Naive thymus-derived CD4-positive, alpha-beta T cell (primary cell): ENCODE measurements around the gene SLC6A16. TPM values are rescaled to one million over a fixed set of nuclear protein-coding genes. Genes with fewer than 3 reads are reported as not detected.

Experiments
- ATAC-seq: fragments of 150-1000 bp; cut with Tn5 transposase; 2 replicates; pipeline ENCODE4 v1.10.0; 2021; ENCODE audit warnings: mild to moderate bottlenecking, moderate library complexity
- CTCF ChIA-PET: fragments of 350-600 bp; sonication (Branson Sonifier 250); formaldehyde crosslinking; loops from one replicate; lab custom pipeline; 2021; ENCODE audit warnings: antibody characterized with exemption; lab: Charles Lee
- POLR2A ChIA-PET: fragments of 350-600 bp; sonication (Branson Sonifier 250); formaldehyde crosslinking; loops from one replicate; lab custom pipeline; 2021; ENCODE audit warnings: antibody characterized with exemption, inconsistent platforms; lab: Charles Lee
- DNase-seq, 9 donors: peaks; one replicate each; pipeline versions ENCODE4 v3.0.0 to v3.0.0-alpha.2; 2020 to 2022; ENCODE audit warnings: mixed read lengths in 1 of 9
- H3K27ac ChIP-seq: one replicate; pipeline ENCODE4 v1.7.0; 2013; ENCODE audit warnings: mild to moderate bottlenecking, low read depth, low read length, moderate library complexity
- H3K27me3 ChIP-seq, 2 donors: one replicate each; pipeline ENCODE4 v1.7.0; 2013; ENCODE audit warnings: low read length in 2 of 2, mild to moderate bottlenecking in 2 of 2, moderate library complexity in 2 of 2; ENCODE audit not compliant: control insufficient read depth in 2 of 2, insufficient read depth in 2 of 2
- H3K36me3 ChIP-seq, 3 experiments: 1 replicate in 2 of 3; 2 replicates in 1 of 3; pipeline ENCODE4 v1.7.0; 2013; ENCODE audit warnings: low read length in 3 of 3, mild to moderate bottlenecking in 3 of 3, moderate library complexity in 1 of 3; ENCODE audit not compliant: insufficient read depth in 3 of 3, control insufficient read depth in 2 of 3
- H3K4me1 ChIP-seq, 2 donors: one replicate each; pipeline ENCODE4 v1.7.0; 2013; ENCODE audit warnings: low read length in 2 of 2, mild to moderate bottlenecking in 2 of 2, moderate library complexity in 1 of 2; ENCODE audit not compliant: control insufficient read depth in 2 of 2, insufficient read depth in 2 of 2
- H3K4me3 ChIP-seq: 2 replicates; pipeline ENCODE4 v1.7.0; 2013; ENCODE audit warnings: mild to moderate bottlenecking, low read length
- H3K9me3 ChIP-seq, 3 experiments: 1 replicate in 2 of 3; 2 replicates in 1 of 3; pipeline ENCODE4 v1.7.0; 2013; ENCODE audit warnings: low read length in 3 of 3; ENCODE audit not compliant: control insufficient read depth in 2 of 3
- H3K27ac Mint-ChIP-seq, 9 donors: one replicate each; pipeline ENCODE4 v1.8.0; 2020 to 2022; ENCODE audit warnings: mixed read lengths in 9 of 9, mild to moderate bottlenecking in 8 of 9, moderate library complexity in 5 of 9, inconsistent platforms in 2 of 9
- H3K27me3 Mint-ChIP-seq, 5 donors: one replicate each; pipeline ENCODE4 v1.8.0; 2021 to 2022; ENCODE audit warnings: mixed read lengths in 5 of 5, mild to moderate bottlenecking in 1 of 5
- H3K36me3 Mint-ChIP-seq, 5 donors: one replicate each; pipeline ENCODE4 v1.8.0; 2020 to 2022; ENCODE audit warnings: mixed read lengths in 5 of 5, mild to moderate bottlenecking in 3 of 5, inconsistent platforms in 1 of 5
- H3K4me1 Mint-ChIP-seq, 7 donors: one replicate each; pipeline ENCODE4 v1.8.0; 2020 to 2022; ENCODE audit warnings: mixed read lengths in 7 of 7, mild to moderate bottlenecking in 3 of 7, inconsistent platforms in 1 of 7
- H3K4me3 Mint-ChIP-seq, 10 donors: one replicate each; pipeline ENCODE4 v1.8.0; 2020 to 2022; ENCODE audit warnings: mild to moderate bottlenecking in 10 of 10, mixed read lengths in 10 of 10, moderate library complexity in 6 of 10, inconsistent platforms in 2 of 10
- H3K9me3 Mint-ChIP-seq, 11 donors: one replicate each; pipeline ENCODE4 v1.8.0; 2020 to 2022; ENCODE audit warnings: mixed read lengths in 11 of 11, mild to moderate bottlenecking in 4 of 11, inconsistent platforms in 1 of 11, moderate library complexity in 1 of 11
- intact Hi-C, 2 donors: fragments of 100-400 bp; cut with micrococcal nuclease; formaldehyde crosslinking; loops; one replicate each; pipeline ENCODE4 v1.15.1; 2023
- polyA plus RNA-seq, 2 donors: library from polyadenylated mRNA; unstranded; fragments of 300-500 nt; fragmentation: Illumina TruSeq; gene quantifications; one replicate each; pipeline ENCODE4 v1.2.3, GENCODE V29; 2021
- total RNA-seq, 6 experiments: library from RNA in 5 of 6; stranded (reverse) in 5 of 6; gene quantifications; 1 replicate in 5 of 6; 2 replicates in 1 of 6; pipeline ENCODE4 v1.2.3 and lab custom pipeline; 2021 to 2026

SLC6A16 gene
- total and polyA plus RNA-seq, 7 experiments from 2014 or later = 1.6 to 6.1 (median 4.1) TPM

GRCh38 chr19:49347835-49348234, 22.8 kb upstream of the SLC6A16 start:
- Mint-ChIP-seq H3K4me1 (peaks cover 0 to 20% (median 2%) of the 10 kb centered on the region in 7 donors), H3K27me3 (peaks cover 0 to 6% (median 0%) of the 10 kb centered on the region in 5 donors), H3K4me3 (no peak overlapping the region), H3K27ac (peak overlapping the region in 1 of 9 donors; percentile 46), H3K36me3 (peaks cover 0 to 10% (median 2%) of the 10 kb centered on the region in 5 donors), H3K9me3 (peaks cover 0 to 3% (median 0%) of the 10 kb centered on the region in 11 donors)
- H3K4me1 ChIP-seq = no peaks in the 10 kb centered on the region
- no peaks in the 10 kb centered on the region for H3K9me3 ChIP-seq
- DNase-seq = no peak
- H3K27ac ChIP-seq = no peak overlapping the region
- H3K27me3 ChIP-seq = no peaks in the 10 kb centered on the region
- intact Hi-C loops = no loop called here
- H3K4me3 ChIP-seq = no peak overlapping the region
- ATAC-seq = peak; percentile 46
- H3K36me3 ChIP-seq = no peaks in the 10 kb centered on the region
- CTCF ChIA-PET = interaction anchor here (0.6 to 0.9 kb wide), 2 partner anchors 17 to 34 kb away, joined by 3 read pairs; no protein-coding TSS in a partner anchor
- POLR2A ChIA-PET = no interaction called here

DNA sequence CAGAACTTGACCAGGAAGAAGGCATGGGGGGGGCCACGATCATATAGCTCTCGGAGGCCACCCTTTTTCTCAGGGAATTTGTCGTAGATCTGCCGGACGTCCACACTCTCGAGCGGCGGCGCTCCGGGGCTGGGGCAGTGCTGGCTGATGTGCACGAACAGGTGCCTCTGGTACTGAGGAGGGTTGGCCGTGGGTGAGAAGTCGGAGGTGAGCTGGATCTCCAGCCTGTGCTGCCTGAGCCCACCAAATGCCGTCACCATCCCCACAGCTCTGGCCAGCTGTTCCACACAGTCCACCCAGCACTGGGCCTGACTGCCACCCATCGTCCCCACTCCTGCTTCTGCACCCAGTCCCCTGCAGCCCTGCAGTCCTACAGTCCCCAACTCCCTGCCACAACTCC, 22.2 kb upstream of the SLC6A16 start:
- Histone ChIP-seq H3K27ac (no peak overlapping the region), H3K4me3 (no peak overlapping the region), H3K4me1 (no peaks in the 10 kb centered on the region), H3K36me3 (no peaks in the 10 kb centered on the region), H3K9me3 (no peaks in the 10 kb centered on the region), H3K27me3 (no peaks in the 10 kb centered on the region)
- ATAC-seq (no peak), DNase-seq (no peak)
- POLR2A ChIA-PET = no interaction called here
- Mint-ChIP-seq H3K27me3 (peaks cover 0 to 4% (median 0%) of the 10 kb centered on the region in 5 donors), H3K36me3 (peaks cover 0 to 11% (median 5%) of the 10 kb centered on the region in 5 donors), H3K4me3 (no peak overlapping the region), H3K4me1 (peaks cover 0 to 23% (median 6%) of the 10 kb centered on the region in 7 donors), H3K27ac (no peak overlapping the region), H3K9me3 (peaks cover 0 to 3% (median 0%) of the 10 kb centered on the region in 11 donors)
- CTCF ChIA-PET = no interaction called here
- intact Hi-C loops = no loop called here

DNA sequence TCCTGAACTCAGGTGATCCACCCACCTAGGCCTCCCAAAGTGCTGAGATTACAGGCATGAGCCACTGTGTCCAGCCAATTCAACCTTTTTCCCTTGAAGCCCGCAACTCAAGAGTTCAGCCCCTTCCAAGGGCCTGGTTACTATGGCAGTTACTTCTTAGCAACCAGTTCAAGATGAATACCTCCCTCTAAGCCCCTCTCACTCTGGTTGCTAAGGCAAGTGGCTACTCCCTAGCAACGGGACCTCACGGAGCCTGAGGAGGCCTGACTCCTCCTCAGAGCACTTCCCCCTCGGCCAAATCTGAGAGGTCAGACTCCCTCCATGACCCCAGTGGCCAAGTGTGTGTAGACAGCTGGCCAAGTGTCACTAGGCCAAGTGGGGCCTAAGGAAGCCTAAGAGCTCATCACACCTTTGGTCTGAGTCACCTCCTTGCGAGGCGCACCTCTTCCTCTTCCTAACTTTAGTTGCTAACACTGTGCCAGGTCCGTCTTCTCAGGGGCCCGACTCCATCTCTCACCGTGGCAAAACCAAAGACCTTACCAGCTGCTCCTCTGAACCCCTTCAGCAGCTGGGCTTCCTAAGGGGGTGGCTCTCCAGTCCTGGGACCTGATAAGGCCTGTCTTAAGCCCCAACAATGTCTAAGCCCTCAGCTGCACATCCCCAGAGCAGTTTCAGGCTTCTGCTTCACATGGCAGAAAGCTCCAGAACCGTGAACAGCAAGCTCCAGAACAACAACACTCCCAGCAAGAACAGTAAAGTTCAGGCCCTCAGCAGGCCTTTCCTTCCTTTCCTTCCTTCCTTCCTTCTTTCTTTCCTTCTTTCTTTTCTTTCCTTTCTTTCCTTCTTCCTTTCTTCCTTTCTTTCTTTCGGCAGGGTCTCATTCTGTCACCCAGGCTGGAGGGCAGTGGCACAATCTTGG, 19.8 kb upstream of the SLC6A16 start:
- H3K27ac ChIP-seq = no peak overlapping the region
- CTCF ChIA-PET = no interaction called here
- DNase-seq = no peak

DNA sequence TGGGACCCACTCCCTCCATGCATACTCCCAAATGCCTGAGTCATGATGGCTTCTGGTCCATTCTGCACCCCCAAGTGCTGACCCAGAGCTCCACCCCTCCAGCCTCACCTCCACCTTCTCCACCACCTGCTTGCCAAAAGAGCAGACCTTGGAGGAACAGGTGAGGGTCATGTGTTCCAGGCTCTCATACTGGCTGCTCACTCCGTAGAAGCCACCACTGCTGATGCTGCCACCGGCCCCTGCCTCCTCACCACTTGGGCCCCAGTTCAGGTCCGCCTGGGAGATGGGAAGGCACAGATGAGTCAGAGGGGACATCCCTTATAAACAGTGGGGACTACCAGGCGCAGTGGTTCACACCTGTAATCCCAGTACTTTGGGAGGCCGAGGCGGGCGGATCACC, 18.1 kb upstream of the SLC6A16 start:
- Histone ChIP-seq H3K9me3 (no peaks in the 10 kb centered on the region), H3K4me1 (peaks cover 3 to 5% of the 10 kb centered on the region in 2 donors), H3K27ac (no peak overlapping the region), H3K36me3 (peaks cover 0 to 35% (median 0%) of the 10 kb centered on the region in 3 experiments), H3K4me3 (no peak overlapping the region), H3K27me3 (no peaks in the 10 kb centered on the region)
- Mint-ChIP-seq H3K27me3 (no peaks in the 10 kb centered on the region), H3K4me3 (no peak overlapping the region), H3K36me3 (peaks cover 0 to 27% (median 17%) of the 10 kb centered on the region in 5 donors), H3K9me3 (peaks cover 0 to 1% (median 0%) of the 10 kb centered on the region in 11 donors), H3K4me1 (peaks cover 7 to 37% (median 22%) of the 10 kb centered on the region in 7 donors), H3K27ac (peak overlapping the region in 3 of 9 donors; percentile 0 to 72 (median 12))
- ChIA-PET POLR2A (no interaction called here), CTCF (interaction anchor here (0.6 kb wide), 1 partner anchor 45 kb away, joined by 3 read pairs; no protein-coding TSS in a partner anchor)
- ATAC-seq (no peak), DNase-seq (no peak)
- intact Hi-C loops = no loop called here

More for the DNA sequence above, 19.8 kb upstream of the SLC6A16 start:
- Mint-ChIP-seq H3K36me3 (peaks cover 0 to 17% (median 12%) of the 10 kb centered on the region in 5 donors), H3K4me3 (peak overlapping the region in 1 of 10 donors; percentile 44), H3K27ac (peak overlapping the region in 6 of 9 donors; percentile 5 to 78 (median 56)), H3K4me1 (peaks cover 4 to 31% (median 13%) of the 10 kb centered on the region in 7 donors), H3K27me3 (no peaks in the 10 kb centered on the region), H3K9me3 (peaks cover 0 to 3% (median 0%) of the 10 kb centered on the region in 11 donors)
- POLR2A ChIA-PET = interaction anchor here (0.6 to 1.1 kb wide), 3 partner anchors 8 to 101 kb away, joined by 3 to 5 read pairs (median 3); partner anchors contain the start of gene CD37
- no peak for ATAC-seq
- intact Hi-C loops = no loop called here
- H3K9me3 ChIP-seq = no peaks in the 10 kb centered on the region
- H3K27me3 ChIP-seq = no peaks in the 10 kb centered on the region
- no peaks in the 10 kb centered on the region for H3K4me1 ChIP-seq
- H3K36me3 ChIP-seq = peaks cover 0 to 19% (median 0%) of the 10 kb centered on the region in 3 experiments
- no peak overlapping the region for H3K4me3 ChIP-seq

DNA sequence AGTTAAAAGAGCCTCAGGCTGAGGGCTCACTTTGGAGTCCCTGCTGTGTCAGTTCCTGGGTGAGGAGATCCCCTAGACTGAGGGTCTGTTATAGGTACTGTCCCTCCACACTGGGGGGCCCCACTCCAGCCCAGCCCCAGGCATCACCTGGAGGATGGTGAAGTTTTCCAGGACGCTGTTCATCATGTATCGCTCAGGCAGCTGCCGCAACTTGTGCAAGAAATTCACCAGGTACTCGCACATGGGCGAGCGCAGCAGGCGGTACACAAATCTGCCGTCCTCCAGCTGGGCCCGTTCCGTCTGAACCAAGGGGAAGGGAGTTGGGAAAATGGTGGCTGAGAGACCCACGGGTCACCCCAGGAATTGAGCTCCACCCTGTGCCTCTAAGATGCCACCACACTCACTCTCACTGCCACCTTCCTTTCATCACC, 17.3 kb upstream of the SLC6A16 start:
- Histone ChIP-seq H3K36me3 (peaks cover 0 to 43% (median 0%) of the 10 kb centered on the region in 3 experiments), H3K27me3 (no peaks in the 10 kb centered on the region), H3K4me3 (no peak overlapping the region), H3K27ac (no peak overlapping the region), H3K4me1 (peaks cover 6 to 13% of the 10 kb centered on the region in 2 donors), H3K9me3 (no peaks in the 10 kb centered on the region)
- CTCF ChIA-PET = no interaction called here
- H3K36me3 Mint-ChIP-seq = peaks cover 0 to 33% (median 21%) of the 10 kb centered on the region in 5 donors
- H3K4me3 Mint-ChIP-seq = no peak overlapping the region
- H3K27me3 Mint-ChIP-seq = no peaks in the 10 kb centered on the region
- H3K4me1 Mint-ChIP-seq = peaks cover 12 to 40% (median 26%) of the 10 kb centered on the region in 7 donors
- no peaks in the 10 kb centered on the region for H3K9me3 Mint-ChIP-seq
- no peak for DNase-seq
- intact Hi-C loops = no loop called here
- peak overlapping the region in 4 of 9 donors; percentile 12 to 72 (median 45) for H3K27ac Mint-ChIP-seq
- no peak for ATAC-seq
- POLR2A ChIA-PET = no interaction called here

DNA sequence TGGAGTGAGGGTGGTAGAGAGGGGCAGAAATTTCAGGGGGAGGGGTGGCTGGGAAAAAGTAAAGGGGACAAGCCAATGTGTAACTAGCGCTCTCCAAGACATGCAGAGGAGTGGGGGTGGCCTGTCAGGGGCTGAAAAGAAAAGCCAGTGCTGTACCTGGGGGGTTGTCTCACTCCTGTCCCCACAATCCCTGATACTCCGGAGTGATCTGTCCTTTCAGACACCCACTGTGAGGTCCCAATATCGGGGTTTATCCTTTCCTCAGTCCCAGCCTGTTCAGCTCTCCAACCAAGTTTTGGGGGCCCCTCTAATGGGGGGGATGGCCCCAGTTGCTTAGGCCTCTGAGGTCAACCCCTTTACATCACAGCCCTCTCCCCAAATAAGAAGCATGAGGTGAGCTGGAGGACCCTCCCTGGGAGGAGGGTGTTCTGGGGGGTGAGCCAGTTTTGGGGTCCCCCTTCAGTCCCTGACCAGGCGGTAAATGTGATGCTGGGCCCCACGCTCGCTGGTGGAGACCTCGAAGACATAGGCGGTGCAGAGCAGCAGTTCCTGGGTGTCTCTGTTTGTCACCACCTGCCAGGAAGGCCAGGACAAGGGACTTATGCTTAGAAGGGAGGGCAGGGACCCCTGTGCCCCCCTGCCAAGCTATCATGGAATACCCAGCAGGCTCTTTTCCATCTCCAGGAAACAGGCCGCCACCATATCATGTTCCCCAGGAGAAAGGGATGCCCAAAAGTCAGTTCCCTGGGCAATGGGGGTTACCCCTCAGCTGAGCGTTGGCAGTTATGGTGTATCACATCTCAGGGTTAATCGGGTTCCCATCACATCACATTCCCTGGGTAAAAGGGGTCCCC, 16.1 kb upstream of the SLC6A16 start:
- peak overlapping the region in 5 of 9 donors; percentile 10 to 70 (median 36) for H3K27ac Mint-ChIP-seq
- ChIA-PET CTCF (no interaction called here), POLR2A (interaction anchor here (0.5 to 1.0 kb wide), 3 partner anchors 19 to 475 kb away, joined by 3 to 4 read pairs (median 3); no protein-coding TSS in a partner anchor)
- peak overlapping the region; percentile 54 for H3K27ac ChIP-seq
- no peak overlapping the region for H3K4me3 ChIP-seq
- peaks cover 17 to 25% of the 10 kb centered on the region in 2 donors for H3K4me1 ChIP-seq
- peaks cover 0 to 34% (median 25%) of the 10 kb centered on the region in 5 donors for H3K36me3 Mint-ChIP-seq
- H3K9me3 Mint-ChIP-seq = no peaks in the 10 kb centered on the region
- ATAC-seq (no peak), DNase-seq (no peak)
- intact Hi-C loops = no loop called here
- H3K4me1 Mint-ChIP-seq = peaks cover 18 to 52% (median 35%) of the 10 kb centered on the region in 7 donors
- H3K27me3 Mint-ChIP-seq = no peaks in the 10 kb centered on the region
- peaks cover 0 to 51% (median 0%) of the 10 kb centered on the region in 3 experiments for H3K36me3 ChIP-seq
- no peak overlapping the region for H3K4me3 Mint-ChIP-seq
- no peaks in the 10 kb centered on the region for H3K9me3 ChIP-seq
- H3K27me3 ChIP-seq = no peaks in the 10 kb centered on the region
